Occipital lobe (tissue), 2 donors: ENCODE results near the gene PIGB. TPM values are rescaled to one million over a fixed set of nuclear protein-coding genes. Genes with fewer than 3 reads are reported as not detected.
"Not testable (repeated sequence)": the region's sequence is repeated elsewhere in the genome, so short reads cannot be mapped to it uniquely, and the experiment has no call there.

ENCODE experiments used
- DNase-seq: peaks from one replicate; lab custom pipeline; 2025; lab: John Stamatoyannopoulos, UW
- total RNA-seq: library from RNA; depleted of rRNA; stranded (reverse); fragments of >200 nt; gene quantifications from one replicate; pipeline ENCODE4 v1.2.3, GENCODE V29; 2014

Gene PIGB
- total RNA-seq, 1 donor from 2014 or later = 6.9 TPM

DNA sequence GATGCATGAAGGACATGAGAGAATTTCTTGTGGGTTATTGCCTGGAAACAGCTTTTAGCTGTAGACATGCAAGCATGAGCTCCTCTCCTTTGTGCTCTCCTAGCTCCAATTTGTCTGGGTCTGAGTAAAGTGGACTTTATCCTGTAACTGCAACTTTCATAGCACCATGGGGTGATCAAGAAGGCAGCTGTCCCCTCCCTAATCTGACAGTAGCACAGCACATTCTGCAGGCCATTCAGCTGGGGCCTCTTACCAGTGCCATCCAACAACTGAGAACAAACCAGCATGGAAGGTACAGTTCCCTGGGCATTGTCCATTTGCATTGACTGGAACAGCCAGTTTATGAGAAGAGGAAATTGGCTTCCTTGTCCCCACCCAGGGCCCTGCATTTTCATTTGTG lies 21.7 kb upstream of the PIGB start:
- no peak for DNase-seq

DNA sequence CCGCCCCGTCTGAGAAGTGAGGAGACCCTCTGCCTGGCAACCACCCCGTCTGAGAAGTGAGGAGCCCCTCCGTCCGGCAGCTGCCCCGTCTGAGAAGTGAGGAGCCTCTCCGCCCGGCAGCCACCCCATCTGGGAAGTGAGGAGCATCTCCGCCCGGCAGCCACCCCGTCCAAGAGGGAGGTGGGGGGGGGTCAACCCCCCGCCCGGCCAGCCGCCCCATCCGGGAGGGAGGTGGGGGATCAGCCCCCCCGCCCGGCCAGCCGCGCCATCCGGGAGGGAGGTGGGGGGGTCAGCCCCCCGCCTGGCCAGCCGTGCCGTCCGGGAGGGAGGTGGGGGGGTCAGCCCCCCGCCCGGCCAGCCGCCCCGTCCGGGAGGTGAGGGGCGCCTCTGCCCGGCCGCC lies 16.2 kb upstream of the PIGB start:
- not testable (repeated sequence) for DNase-seq

- DNase-seq = no peak
These were observed 665 bp downstream of the PIGB start for GRCh38 chr15:55319537-55320237.

- no peak for DNase-seq
These were observed 1.2 kb downstream of the PIGB start for GRCh38 chr15:55320238-55320550.

DNA sequence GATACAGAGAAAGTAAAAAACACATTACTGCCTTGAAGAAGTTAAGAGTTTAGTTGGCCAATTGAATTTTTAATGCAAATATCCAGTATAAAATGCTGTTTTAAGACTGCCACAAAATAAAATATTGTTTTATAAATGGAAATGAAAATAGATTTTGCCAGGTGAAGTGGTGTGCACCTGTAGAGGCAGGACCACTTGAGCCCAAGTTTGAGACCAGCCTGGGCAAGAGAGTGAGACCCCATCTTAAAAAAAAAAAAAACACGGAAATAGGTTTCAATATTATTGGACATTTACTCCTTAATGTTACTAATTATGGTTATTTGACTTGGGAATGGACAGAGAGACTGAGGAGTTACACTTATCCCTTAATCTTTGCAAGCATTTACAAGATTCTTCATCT lies 1.9 kb downstream of the PIGB start:
- no peak for DNase-seq

DNA sequence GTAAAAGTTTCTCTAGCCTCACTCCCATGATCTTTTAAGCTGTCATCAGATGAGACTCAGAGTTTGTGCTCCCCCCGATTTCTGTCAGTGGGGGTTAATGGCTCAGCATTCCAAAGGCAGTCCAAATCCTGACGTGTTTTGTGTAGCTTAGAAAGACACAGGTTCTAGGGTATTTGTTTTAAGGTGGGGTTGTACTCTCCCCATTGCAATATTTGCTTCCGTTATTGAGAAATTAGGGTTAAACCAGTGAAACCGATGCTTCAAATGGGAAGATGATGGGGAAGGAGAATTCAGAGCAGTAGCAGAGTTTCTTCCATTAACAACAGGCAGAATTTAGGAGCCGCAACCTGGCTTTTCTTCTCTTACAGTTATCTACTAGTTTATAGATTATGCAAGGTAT lies 3.4 kb downstream of the PIGB start:
- no peak for DNase-seq

DNA sequence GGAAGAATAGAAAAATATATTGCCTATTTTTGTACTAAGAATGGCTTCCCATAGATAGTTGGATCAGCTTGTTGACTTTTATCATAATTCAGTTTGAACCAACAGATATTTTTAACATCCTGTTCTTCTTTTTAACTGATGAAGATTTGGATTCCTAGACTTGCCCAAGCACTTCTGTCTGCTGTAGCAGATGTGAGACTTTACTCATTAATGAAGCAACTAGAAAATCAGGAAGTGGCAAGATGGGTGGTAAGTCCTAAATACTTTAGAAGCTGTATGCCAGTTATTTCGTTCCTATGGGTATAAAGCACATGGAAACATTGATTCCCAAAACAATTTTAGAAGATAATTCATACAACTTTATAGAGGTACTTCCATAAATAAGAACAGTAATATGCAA lies 8.4 kb downstream of the PIGB start:
- DNase-seq = no peak

DNA sequence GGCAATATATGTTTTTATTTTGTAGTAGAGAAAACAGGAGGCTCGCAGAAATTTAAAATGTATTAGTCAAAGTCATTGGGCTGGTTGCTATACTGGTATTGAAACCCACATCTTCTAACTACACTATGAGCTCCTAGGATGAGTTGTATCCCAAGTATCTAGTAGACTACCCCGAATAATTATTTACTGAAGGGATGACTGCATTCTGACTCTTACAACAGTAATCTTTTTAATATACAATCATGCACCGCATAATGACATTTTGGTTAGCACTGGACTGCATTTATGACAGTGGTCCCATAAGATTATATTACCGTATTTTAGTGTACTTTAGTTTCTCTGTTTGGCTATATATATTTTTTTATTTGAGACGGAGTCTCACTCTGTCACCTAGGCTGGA lies 15.3 kb downstream of the PIGB start:
- DNase-seq = no peak

GRCh38 chr15:55334997-55335396 lies 16.0 kb downstream of the PIGB start:
- DNase-seq = no peak

GRCh38 chr15:55337160-55337559 lies 18.1 kb downstream of the PIGB start:
- no peak for DNase-seq

- DNase-seq = no peak
These were observed 24.1 kb downstream of the PIGB start for GRCh38 chr15:55343168-55343567.

- no peak for DNase-seq
These were observed 25.2 kb downstream of the PIGB start for GRCh38 chr15:55344206-55344605.

- no peak for DNase-seq
These were observed 29.3 kb downstream of the PIGB start for GRCh38 chr15:55348281-55348778.

- DNase-seq = no peak
These were observed 30.3 kb downstream of the PIGB start for GRCh38 chr15:55349282-55349681.

DNA sequence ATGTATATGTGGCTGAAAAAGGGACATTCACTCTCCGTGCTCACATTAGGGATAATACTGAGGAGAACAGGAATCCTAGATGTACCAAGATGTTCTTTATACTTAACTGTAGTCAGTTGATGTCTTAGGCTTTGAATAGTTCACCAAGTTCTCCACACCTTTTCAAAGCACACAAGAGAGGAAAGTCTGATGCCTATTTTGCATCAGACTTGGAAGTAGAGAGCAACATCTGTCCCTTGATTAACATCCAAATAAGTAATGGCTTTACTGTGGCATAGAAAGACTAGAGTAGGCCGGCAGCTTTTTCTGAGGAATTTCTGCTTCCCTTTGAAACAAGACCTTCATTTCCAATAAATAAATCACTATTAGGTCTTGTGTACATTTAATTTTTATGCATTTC lies 34.0 kb downstream of the PIGB start:
- no peak for DNase-seq

DNA sequence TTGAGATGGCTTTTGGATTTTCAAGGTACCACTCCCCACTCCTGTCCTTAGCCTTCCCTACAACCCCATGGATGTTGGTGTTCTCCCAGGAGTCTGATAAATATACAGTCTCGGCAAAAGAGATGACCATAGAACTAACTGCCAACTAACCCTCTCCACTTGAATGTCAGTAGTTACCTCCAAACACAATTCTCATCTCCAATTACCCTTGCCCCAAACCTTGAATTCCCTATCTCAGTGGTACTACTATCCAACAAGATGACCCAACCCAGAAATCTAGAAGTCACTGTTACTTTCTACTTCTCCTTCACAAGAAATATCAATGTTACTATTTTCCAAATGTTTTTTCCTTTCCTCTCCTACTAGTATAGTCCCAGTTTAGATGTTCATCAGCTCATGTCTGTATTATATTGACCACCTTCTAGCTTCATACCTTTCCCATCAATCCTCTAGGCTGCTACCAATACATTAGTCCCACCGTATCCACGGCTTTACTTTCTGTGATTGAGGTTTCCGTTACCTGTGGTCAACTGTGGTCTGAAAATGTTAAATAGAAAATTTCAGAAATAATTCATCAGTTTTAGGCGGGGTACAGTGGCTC lies 38.1 kb downstream of the PIGB start:
- no peak for DNase-seq

DNA sequence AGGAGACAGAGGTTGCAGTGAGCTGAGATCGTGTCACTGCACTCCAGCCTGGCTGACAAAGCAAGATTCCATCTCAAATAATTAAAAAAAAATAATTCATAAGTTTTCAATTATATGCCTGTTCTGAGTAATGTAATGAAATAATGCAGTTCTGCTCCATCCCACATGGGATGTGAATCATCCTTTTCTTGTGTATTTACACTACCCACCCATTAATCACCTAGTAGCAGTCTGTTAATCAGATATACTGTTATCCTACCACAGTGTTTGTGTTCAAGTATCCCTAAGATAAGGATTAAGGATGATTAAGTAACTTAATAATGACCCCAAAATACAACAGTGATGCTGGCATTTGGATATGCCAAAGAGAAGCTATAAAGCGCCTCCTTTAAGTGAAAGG lies 38.8 kb downstream of the PIGB start:
- DNase-seq = no peak

- DNase-seq = no peak
These were observed 39.4 kb downstream of the PIGB start for GRCh38 chr15:55358471-55358870.

DNA sequence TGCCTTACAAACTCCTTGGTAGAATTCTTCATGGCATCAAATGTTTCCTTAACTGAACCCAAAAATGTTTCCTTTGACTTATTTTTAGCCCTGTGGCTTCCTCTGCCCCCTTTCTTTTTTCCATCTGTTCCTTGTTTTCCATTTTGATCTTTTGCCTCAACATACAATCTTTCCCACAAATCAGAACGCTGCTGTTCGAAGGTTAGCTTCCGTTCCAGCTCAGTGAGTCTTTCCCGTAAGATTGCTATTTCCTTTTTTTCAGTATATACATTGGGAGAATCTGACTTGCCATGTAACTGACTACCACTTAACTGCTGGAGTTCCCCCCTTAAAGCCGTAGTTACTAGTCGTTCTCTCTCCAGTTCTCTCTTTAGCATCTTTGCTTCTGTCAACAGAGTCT lies 41.2 kb downstream of the PIGB start:
- DNase-seq = no peak

GRCh38 chr15:55361048-55361447 lies 42.0 kb downstream of the PIGB start:
- DNase-seq = no peak

DNA sequence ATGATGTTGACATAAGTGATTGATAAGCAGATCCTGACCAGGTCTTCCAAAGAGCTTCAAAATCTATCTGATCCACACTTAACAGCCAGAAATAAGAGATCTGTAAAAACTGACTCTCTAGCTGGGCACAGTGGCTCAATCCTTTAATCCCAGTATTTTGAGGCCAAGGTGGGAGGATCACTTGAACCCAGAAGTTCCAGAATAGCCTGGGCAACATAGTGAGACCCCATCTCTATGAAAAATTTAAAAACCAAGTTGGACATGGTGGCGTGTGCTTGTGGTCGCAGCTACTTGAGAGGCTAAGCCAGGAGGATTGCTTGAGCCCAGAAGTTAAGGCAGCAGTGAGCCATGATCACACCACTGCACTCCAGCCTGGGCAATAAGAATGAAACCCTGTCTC lies 43.6 kb downstream of the PIGB start:
- no peak for DNase-seq

- no peak for DNase-seq
These were observed 48.0 kb downstream of the PIGB start for GRCh38 chr15:55366981-55367380.

DNA sequence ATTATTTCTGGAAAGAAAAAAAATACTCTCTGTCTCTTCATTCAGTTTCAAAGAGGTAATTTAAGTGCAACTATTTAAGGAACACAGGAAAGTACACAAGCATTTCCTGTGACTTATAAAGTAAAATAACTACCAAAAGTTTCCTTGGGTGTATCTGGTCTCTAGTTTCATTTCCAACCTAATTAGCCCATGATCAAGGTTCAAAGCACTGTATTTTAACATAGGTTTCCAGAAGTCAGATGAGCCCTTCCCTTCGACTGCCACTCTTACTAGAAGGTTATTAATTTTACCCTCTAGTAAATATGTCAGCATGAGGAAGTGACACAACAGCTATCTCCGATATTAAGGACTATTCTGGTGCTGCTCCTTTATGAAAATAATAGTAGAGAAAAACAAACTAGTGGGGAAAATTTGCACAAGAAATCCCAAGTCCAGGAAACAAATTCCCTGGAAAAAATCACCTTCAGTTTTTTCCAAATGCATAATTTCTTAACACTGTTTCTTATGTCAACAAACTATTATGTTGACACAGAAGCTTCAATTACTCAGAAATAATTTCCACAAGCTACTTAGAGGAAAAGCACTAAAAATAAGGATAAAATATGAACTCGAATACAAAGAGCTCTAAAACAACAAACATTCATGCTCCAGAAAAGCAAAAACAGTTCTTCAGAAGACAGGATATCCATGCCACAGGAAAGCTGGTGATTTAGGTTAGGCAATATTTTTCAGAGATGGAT lies 53.8 kb downstream of the PIGB start:
- no peak for DNase-seq
